Spleen (tissue), 7 donors: ENCODE data around the gene APOBEC3B.

ENCODE experiments used
- POLR2A ChIP-seq, 3 donors: fragments of 450-650 bp; IDR thresholded peaks; one replicate each; pipeline ENCODE4 v1.5.1; 2017; ENCODE audit warnings: antibody characterized with exemption in 3 of 3, mild to moderate bottlenecking in 1 of 3
- POLR2AphosphoS5 ChIP-seq, 3 donors: sonication (generic); formaldehyde crosslinking; IDR thresholded peaks; one replicate each; pipeline ENCODE4 v1.5.1; 2017; ENCODE audit warnings: antibody characterized with exemption in 3 of 3
- TF ChIP-seq, protein P1 (sequence below), 11 experiments: fragments of 200-600 bp in 7 of 11; fragments of 450-650 bp in 4 of 11; sonication (generic) in 4 of 11; IDR thresholded peaks in 8 of 11; conservative IDR thresholded peaks in 3 of 11; 1 replicate in 7 of 11; 2 replicates in 4 of 11; pipeline versions ENCODE4 v1.4.0 to v1.8.0; 2016 to 2021; ENCODE audit warnings: antibody characterized with exemption in 11 of 11, inconsistent platforms in 4 of 11, mild to moderate bottlenecking in 1 of 11
- donor health status: DM: no; HTN: no; CAD: no; lungs with moderate emphysema.
- donor health status: DM: no; HTN: no; CAD: no.
- donor health status: DM: no; HTN: no; CAD: no.

GRCh38 chr22:38935616-38936015 is 46.5 kb upstream of the APOBEC3B start:
- TF ChIP-seq, protein P1, sequence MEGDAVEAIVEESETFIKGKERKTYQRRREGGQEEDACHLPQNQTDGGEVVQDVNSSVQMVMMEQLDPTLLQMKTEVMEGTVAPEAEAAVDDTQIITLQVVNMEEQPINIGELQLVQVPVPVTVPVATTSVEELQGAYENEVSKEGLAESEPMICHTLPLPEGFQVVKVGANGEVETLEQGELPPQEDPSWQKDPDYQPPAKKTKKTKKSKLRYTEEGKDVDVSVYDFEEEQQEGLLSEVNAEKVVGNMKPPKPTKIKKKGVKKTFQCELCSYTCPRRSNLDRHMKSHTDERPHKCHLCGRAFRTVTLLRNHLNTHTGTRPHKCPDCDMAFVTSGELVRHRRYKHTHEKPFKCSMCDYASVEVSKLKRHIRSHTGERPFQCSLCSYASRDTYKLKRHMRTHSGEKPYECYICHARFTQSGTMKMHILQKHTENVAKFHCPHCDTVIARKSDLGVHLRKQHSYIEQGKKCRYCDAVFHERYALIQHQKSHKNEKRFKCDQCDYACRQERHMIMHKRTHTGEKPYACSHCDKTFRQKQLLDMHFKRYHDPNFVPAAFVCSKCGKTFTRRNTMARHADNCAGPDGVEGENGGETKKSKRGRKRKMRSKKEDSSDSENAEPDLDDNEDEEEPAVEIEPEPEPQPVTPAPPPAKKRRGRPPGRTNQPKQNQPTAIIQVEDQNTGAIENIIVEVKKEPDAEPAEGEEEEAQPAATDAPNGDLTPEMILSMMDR (IDR thresholded peaks at IDR 0.05 in 8 of 11, conservative IDR thresholded peaks at IDR 0.05 in 3 of 11): no peak
- TF ChIP-seq POLR2AphosphoS5 (IDR thresholded peaks at IDR 0.05) (no peak), POLR2A (IDR thresholded peaks at IDR 0.05) (no peak)
